ENCODE measurements around the gene LLCFC1.

- TF ChIP-seq CTCF (IDR thresholded peaks at IDR 0.05) = no peak
- TF ChIP-seq ZFX (IDR thresholded peaks at IDR 0.05; ENCODE audit: borderline replicate concordance) = no peak
Observed at GRCh38 chr7:142963993-142964392, 24.7 kb downstream of the LLCFC1 start.
